ENCODE measurements around the gene MYO1E. TPM values are rescaled to one million over a fixed set of nuclear protein-coding genes. Genes with fewer than 3 reads are reported as not detected.

Gene MYO1E
- total RNA-seq, 1 experiment from 2014 or later = 37.5 TPM

DNA sequence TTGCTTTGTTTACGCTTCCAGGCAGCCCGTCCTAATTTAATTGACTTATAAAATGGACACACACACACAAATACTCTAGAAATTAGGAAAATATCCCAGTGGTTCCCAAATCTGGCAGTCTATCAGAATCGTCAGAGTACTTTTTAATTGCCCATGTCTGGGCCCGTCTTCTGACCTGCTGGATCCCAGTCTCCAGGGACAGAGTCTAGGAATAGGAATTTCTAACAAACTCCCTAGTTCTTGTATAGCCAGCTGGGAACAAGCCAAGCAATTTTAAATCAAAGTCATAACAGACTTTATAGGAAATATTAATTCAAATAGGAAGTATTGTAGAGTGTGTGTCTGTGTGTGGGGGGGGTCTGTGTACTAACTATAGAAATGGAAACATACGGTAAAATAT lies 132.6 kb downstream of the MYO1E start:
- DNase-seq (ENCODE audit: extremely low read depth, low read depth) = no peak

DNA sequence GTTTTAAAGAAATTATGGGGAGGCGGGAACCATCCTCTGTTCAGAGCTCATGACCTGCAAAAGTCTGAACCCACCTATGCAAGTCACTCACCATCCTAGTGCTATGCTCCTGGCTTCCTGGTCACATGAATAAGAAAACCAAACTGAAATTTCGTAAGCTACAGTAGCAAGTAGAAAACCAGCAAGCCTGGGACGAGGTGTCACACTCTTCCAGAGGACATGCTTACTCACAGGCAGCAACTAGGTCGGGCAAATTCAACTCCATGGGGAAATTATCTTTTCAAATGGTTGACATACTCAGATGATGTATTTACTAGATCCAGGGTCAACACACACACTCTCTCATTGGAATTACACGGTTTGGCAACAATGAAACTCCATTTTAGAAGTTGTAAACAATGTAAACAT lies 134.7 kb downstream of the MYO1E start:
- DNase-seq (ENCODE audit: extremely low read depth, low read depth) = no peak

DNA sequence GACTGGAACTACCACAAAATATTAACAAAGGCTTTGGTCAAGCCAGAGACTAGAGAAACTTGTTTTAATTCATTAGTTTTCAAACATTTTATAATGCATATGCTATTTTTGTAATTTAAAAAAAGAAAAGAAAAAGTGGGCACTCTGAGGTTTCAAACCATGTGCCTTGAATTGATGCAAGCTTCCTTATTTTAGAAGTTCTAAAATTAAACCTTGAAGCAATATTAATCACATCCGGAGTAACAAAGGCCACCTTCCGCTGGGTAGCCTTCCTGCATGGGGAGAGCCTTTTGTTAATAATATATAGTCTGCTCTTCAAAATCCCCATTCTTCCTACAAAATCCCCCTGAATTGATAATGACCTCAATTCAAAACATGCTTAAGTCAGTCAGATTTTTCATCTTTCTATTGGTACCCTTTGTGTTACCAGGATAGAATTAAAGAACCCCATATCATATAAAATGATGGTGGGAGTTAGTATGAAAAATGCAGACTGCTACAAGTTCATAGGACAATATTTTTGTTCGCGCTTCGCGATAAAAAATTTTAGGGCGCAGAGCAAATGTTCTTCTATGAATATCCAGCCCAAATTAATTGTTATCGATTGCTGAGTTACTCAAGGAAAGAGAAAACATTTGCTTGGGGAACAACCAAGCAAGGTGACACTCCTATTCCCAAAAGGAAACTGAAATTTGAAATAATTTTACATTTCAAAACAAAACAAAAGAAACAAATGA lies 135.4 kb downstream of the MYO1E start:
- DNase-seq (ENCODE audit: extremely low read depth, low read depth) = no peak

DNA sequence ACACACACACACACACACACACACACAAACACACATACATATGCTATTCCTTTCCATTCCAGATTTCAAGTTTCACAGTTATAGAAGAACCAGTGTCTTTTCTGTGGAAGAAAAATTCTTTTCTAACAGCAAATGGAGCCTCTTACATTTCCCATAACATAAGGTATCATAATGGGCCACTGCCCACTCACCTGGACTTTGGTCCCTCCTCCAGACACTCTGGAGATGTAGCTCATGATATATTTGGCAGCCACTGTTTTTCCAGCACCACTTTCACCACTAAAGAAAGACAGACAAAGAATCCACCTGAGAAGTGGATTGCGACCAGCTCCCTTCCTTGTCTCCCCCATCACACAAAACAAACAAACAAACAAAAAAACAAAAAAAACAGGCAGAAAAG lies 136.3 kb downstream of the MYO1E start:
- DNase-seq (ENCODE audit: extremely low read depth, low read depth) = no peak

- no peak for DNase-seq (ENCODE audit: extremely low read depth, low read depth)
Measured at GRCh38 chr15:59232476-59232875, 140.2 kb downstream of the MYO1E start.

DNA sequence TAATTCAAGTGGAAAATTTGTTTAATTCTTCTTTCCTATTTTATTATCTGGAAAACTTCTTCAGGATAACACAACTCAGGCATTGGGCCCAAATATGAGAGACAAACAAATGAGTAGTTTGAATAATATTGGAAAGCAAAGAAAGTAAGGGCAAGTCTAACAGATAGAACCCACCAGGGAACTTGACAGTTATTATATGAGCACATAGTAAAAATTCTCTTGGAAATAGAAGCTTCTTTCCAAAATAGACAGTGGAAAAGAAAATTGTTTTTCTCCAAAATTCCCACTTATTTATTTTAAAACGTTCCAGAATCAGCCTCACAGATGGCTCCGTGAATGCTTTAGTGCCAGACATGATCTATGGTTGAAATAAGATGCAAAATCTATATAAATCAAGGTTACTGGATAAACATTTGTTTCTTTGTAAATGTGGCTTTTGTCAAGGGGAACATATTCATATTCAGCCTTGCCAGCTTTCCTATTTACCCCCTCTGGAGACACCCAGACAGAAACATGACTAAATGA lies 142.1 kb downstream of the MYO1E start:
- no peak for DNase-seq (ENCODE audit: extremely low read depth, low read depth)

- DNase-seq (ENCODE audit: extremely low read depth, low read depth) = no peak
Measured at GRCh38 chr15:59229453-59229852, 143.2 kb downstream of the MYO1E start.

GRCh38 chr15:59229015-59229414 lies 143.7 kb downstream of the MYO1E start:
- DNase-seq (ENCODE audit: extremely low read depth, low read depth) = no peak

DNA sequence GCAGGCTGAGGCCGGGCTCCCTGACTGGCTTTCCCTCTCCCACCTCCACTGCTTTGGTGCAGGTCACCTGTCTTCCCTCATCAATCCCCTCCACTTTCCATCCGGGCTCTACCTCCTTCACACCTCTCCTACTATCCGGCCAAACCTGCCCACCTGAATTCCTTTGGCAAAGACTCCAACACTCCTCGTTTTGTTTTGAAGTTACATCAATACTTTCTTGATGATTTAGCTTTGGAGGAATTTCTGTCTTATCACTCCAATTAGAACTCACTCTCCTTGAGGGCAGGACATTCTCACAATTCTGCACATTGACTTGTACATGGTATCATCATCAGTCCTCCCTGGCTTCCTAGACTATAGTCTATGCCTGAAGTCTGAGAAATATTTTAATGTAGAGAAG lies 145.7 kb downstream of the MYO1E start:
- no peak for DNase-seq (ENCODE audit: extremely low read depth, low read depth)

DNA sequence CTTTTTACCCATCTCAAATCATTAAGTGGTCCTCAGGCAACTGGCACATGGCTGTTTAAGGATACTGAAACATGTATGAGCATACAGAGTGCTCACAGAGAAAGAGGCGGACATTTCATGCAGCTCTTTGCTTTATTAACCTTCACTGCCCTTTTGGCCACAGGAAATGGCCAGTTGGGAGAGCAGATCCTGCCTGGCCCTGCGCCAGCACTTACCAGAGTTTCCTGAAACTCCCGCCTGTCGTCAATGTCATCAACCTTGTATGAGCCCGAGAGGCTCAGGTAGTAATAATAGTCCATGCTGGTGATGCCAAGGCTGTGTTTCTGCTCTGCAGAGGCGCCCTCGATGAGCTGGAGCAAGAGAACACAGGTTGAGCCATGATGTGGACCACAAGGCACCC lies 148.2 kb downstream of the MYO1E start:
- no peak for DNase-seq (ENCODE audit: extremely low read depth, low read depth)

GRCh38 chr15:59223736-59224135 lies 148.9 kb downstream of the MYO1E start:
- no peak for DNase-seq (ENCODE audit: extremely low read depth, low read depth)

- DNase-seq (ENCODE audit: extremely low read depth, low read depth) = no peak
Measured at GRCh38 chr15:59222906-59223550, 149.6 kb downstream of the MYO1E start.

- DNase-seq (ENCODE audit: extremely low read depth, low read depth) = no peak
Measured at GRCh38 chr15:59221511-59222505, 150.9 kb downstream of the MYO1E start.

GRCh38 chr15:59218710-59219109 lies 154.0 kb downstream of the MYO1E start:
- DNase-seq (ENCODE audit: extremely low read depth, low read depth) = no peak

- no peak for DNase-seq (ENCODE audit: extremely low read depth, low read depth)
Measured at GRCh38 chr15:59217876-59218498, 154.7 kb downstream of the MYO1E start.

- DNase-seq (ENCODE audit: extremely low read depth, low read depth) = no peak
Measured at GRCh38 chr15:59216911-59217310, 155.8 kb downstream of the MYO1E start.

- no peak for DNase-seq (ENCODE audit: extremely low read depth, low read depth)
Measured at GRCh38 chr15:59210186-59210585, 162.5 kb downstream of the MYO1E start.

DNA sequence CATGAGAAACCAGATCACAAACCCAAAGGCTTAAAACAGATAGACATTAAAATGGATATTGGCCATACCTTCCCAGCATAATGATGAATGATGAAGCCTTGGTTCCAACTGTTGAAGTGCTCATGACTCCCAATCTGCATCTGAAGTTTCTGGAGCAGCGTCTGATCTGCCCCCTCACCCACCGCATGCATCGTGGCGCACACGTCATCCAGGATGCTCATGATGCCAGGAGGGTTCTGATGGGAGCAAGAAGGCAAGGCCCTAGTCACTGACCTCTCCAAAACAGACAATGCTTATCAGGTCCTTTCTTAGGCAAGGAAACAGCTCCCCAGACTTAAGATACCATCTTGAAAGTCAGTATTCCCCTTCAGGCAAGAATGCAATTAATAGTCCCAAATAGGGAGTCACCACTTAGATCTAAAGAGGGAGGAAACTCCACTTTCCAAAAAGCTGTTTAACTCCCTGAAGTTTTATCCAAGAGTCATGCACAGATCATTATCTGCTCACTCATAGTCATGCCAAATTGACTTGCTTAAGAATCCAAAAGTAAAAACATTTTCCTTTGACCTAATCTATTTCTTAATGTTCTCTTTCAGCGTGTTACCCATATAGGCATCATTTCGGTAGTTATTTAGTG lies 163.9 kb downstream of the MYO1E start:
- DNase-seq (ENCODE audit: extremely low read depth, low read depth) = no peak

DNA sequence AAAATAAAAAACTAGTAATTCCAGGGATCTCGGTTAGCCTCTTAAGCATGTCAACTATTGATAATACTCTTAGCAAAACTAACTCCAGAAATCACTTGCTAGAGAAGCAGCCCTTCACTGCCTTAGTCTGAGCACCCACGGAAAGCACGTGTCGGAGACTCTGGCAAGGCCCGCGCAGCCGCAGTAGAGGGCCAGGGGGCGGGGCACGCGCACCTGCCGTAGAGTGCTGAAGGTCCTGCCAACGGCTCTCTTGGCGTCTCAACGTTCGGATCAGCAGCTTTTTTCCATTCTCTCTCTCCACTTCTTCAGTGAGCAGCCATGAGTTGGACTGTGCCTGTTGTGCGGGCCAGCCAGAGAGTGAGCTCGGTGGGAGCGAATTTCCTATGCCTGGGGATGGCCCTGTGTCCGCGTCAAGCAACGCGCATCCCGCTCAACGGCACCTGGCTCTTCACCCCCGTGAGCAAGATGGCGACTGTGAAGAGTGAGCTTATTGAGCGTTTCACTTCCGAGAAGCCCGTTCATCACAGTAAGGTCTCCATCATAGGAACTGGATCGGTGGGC lies 166.0 kb downstream of the MYO1E start, which contains the start of gene LDHAL6B:
Gene LDHAL6B (plus strand): TSS at position 221 of the 561 bp plus-strand sequence. CDS start 98 bp downstream, at position 319.
- no peak for DNase-seq (ENCODE audit: extremely low read depth, low read depth)
